Fibroblast of lung (primary cell): Measurements from ENCODE around the gene KRT82.

Experiments used
- EZH2 ChIP-seq: IDR thresholded peaks from 2 replicates; pipeline ENCODE4 v1.5.1; 2012; ENCODE audit warnings: low read length, control low read depth, mild to moderate bottlenecking; ENCODE audit errors: missing control alignments
- TF ChIP-seq, protein P1 (sequence below), 2 donors: IDR thresholded peaks in 1 of 2; conservative IDR thresholded peaks in 1 of 2; 1 replicate in 1 of 2; 2 replicates in 1 of 2; pipeline ENCODE4 v1.5.1; 2011 to 2012; ENCODE audit warnings: low read length in 2 of 2, control low read depth in 1 of 2, inconsistent platforms in 1 of 2, low read depth in 1 of 2, mild to moderate bottlenecking in 1 of 2

GRCh38 chr12:52364901-52365489 is 41.1 kb downstream of the KRT82 start:
- TF ChIP-seq, protein P1, sequence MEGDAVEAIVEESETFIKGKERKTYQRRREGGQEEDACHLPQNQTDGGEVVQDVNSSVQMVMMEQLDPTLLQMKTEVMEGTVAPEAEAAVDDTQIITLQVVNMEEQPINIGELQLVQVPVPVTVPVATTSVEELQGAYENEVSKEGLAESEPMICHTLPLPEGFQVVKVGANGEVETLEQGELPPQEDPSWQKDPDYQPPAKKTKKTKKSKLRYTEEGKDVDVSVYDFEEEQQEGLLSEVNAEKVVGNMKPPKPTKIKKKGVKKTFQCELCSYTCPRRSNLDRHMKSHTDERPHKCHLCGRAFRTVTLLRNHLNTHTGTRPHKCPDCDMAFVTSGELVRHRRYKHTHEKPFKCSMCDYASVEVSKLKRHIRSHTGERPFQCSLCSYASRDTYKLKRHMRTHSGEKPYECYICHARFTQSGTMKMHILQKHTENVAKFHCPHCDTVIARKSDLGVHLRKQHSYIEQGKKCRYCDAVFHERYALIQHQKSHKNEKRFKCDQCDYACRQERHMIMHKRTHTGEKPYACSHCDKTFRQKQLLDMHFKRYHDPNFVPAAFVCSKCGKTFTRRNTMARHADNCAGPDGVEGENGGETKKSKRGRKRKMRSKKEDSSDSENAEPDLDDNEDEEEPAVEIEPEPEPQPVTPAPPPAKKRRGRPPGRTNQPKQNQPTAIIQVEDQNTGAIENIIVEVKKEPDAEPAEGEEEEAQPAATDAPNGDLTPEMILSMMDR (conservative IDR thresholded peaks at IDR 0.05 in 1 of 2, IDR thresholded peaks at IDR 0.05 in 1 of 2; ENCODE audit: low read depth in 1 of 2, low read length in 2 of 2) = no peak
- no peak for TF ChIP-seq EZH2
